COLO829 (cell line): ENCODE measurements around the gene SSRP1.
A peak's percentile ranks its signal among the peaks of the same experiment; 100 is the strongest.
"Not testable (repeated sequence)": the region's sequence is repeated elsewhere in the genome, so short reads cannot be mapped to it uniquely, and the experiment has no call there.

Experiments used
- DNase-seq: peaks from one replicate; pipeline ENCODE4 v3.0.0; 2012; ENCODE audit warnings: low spot score

Gene SSRP1

DNA sequence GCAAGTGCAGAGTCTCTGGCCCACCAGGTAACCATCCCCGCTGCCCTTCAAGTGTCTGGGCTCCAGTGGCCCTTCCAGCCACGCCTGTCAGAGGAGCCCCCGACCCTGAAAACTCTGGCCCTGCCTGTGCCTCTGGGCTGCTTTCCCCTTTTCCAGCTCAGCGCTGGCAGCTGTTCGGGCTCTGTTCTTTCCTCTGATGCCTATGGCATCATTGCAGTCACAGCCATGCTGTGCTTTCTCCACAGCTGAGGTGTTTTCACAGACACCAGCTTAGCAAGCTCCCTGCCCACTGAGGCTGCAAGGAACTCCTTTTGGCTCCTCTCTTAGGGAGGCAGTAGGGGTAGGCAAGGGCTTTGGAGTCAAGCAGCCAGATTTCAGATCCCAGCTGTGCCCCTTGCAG is 23.7 kb upstream of the SSRP1 start:
- no peak for DNase-seq

DNA sequence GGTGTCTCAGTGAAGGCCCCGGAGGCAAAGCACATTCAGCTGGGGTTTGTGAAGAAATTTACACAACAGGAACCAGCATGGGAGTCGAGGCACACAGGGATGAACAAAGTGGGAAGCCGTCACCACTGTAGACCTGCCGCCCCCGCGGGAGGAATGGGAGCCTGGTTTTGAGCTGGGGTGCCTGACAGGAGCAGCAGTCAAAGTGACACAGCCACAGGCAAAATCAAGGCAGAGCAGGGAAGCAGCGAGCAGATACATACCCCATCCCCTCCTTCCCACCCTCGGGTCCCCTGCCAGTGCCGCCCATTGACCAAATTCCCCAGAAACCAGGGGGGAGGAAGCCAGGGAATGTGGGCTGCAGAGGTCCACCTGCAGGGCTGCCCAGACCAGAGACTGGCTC is 23.3 kb upstream of the SSRP1 start:
- no peak for DNase-seq

DNA sequence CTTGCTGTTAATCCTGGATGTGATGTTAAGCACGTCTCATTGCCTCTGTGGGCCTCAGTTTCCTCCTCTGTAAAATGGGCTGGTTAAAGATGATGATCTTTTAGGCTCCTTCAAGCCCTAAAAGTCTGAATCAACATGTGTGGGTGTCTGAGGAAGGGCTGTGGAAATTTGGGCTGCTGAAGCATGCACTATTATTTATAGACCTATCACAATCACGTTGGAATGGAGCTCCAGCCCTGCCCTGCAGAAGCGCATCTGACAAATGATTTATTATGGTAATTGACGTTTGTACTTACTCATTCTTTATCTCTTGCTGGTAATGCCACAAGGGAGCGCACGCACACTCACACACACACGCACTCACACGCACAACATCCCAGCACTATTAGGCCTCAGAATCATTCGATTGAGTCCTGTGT is 22.9 kb upstream of the SSRP1 start:
- no peak for DNase-seq

DNA sequence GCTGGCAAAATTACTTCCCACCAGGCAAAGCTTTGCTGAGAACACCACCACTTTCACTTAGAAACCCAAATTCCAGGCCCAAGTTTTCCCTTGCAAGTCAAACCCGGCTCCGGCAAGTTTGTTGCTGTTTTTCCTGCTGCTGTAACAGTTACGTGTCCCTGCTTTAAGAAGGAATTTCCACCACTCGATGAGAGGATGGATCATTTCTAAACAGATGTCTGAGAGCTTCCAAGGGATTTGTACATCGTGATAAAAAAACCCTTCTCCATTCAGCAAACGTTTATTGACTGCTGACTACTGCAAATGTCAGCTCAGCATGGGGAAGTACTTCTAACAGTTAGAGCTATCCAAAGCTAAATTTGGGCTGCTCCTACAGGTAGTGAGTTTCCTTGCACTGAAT is 22.2 kb upstream of the SSRP1 start:
- no peak for DNase-seq

DNA sequence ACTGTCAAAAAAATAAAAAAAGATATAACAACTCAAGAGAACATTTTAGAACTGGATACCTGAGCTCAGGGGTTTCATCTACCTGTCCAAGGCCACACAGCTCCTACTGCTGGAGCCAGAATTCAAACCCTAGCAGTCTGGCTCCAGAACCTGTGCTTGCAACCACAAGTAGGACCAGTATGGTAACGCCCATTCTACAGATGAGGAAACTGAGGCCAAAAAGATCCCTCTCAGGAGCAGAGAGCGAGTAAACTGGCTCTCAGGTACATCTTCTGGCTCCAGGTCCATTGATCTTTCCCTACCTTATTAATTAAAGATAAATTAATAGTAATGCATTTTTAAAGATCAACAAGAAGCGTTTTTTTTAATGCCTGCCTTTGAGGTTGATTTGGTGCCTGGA is 21.6 kb upstream of the SSRP1 start:
- no peak for DNase-seq

DNA sequence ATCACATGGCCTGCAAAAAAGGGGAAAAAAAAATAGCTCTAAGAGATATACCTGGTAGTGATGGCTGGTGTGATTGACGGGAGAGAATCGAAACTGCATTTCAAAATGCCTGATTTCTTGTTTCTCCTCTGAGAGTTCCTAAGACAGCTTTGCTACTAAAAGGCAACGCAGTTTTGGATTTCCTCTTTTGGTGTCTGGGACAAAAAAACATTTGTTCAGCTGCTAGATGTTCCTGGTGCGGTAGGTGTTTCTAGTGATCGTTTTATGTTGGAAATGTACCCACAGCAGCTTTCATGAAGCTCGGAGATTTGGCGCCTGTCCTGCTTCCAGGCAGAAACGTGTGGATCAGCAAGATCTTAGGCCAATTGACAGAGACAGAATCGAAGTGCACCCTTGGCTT is 20.6 kb upstream of the SSRP1 start:
- DNase-seq: no peak

DNA sequence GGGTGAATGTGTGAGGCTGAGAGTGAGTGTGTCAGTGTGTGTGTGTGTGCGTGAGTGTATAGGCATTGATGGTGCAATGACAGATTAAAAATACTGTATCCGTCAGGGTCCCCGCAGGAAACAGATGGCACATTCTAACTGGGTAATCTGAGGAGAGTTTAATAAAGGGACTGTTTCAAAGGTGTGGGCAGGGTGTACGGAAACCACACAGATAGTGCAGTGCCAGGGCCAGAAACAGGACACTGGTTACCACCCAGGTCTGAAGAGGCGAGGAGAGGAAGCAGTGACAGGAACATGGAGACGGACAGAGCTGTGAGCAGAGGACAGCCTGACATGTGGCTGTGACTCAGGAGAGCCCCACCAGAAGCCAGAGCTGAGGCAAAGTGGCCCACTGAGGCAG is 19.0 kb upstream of the SSRP1 start:
- no peak for DNase-seq

DNA sequence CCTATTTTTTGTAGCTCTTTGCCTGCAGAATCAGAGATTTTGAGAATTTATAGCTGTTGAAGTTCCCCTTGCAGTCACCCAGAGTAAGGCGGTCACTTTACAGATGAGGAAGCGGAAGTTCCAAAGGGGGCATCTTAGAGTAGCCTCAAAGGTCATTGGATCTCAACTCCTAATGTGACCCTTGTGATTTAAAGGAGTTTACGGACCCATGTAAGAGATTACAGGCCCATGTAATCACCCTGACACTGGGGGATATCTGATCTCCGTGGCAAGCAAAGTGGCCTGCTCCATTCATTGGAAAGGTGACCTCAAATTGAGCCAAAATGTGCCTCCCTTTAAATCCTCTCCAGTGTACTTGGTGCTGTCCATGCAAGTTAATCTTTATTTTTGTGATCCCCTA is 18.2 kb upstream of the SSRP1 start:
- no peak for DNase-seq

DNA sequence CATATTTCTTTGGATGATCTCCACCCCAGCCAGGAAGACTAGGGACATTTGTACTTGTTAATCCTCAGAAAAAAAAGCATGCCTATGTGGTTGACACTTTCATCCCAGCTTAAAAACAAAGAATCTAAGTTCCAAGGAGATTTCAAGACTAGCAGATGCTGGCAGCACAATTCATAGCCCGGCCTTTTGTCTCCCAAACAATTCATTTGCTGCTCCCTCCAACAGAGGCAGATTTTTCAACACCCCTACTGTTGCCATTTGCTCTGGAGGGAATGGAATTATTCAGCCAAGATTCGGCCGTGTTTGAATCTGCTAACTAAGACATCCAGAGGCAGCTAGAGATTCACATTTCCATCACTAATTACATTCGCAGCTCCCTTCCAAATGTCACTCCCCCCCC is 17.8 kb upstream of the SSRP1 start:
- no peak for DNase-seq

DNA sequence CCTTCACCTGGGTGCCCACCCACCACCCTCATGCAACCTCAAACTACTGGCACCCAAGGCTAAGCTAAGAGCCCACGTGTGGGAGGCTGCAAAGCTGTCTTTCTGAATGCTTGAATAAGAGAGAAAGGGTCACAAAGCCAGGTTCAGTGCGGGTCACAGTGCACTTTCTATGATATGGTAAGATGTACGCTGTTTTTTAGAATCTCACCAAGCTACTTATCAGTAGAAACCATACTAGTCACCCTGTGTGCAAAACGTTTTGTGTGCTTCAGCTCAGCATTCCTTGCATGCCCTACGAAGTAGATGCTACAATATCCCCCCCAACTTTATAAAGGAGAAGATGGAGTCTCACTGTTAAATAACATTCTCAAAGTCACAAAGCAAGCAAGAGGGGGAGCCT is 17.3 kb upstream of the SSRP1 start:
- no peak for DNase-seq

DNA sequence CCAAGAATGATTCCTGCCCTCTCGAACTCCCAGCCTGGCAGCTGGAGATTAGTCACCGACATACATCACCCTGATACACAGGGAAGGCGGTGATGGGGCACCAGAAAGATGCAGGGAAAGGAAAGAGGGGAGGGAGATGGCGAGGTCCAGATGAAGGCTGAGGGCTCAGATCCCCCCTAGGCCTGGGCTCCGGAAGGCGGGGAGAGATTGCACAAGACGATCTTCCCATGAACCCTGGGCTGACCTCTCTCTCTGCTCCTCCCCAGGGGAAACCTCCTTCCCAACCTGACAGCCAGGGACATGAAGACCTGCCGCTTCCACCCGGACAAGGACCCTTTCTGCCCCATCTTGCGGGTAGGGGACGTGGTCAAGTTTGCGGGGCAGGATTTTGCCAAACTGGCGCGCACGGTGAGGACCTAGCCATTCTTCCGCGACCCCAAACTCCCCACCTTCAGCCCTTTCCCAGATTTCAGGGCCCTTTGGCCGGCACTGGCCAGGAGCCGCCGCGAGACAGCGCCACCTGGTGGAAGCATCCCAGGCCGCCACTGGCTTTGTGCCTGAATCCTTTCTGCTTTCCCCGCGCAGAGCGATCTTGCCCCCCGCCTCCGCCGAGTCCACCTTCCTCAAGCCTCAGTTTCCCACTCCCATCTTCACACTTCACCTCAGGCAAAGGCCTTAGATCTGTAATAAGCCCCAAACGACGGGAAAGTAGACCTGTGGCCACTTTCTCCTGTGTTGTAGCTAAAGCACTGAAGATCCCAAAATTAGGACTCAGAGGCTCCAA is 14.0 kb upstream of the SSRP1 start:
- DNase-seq: peak; percentile 60

DNA sequence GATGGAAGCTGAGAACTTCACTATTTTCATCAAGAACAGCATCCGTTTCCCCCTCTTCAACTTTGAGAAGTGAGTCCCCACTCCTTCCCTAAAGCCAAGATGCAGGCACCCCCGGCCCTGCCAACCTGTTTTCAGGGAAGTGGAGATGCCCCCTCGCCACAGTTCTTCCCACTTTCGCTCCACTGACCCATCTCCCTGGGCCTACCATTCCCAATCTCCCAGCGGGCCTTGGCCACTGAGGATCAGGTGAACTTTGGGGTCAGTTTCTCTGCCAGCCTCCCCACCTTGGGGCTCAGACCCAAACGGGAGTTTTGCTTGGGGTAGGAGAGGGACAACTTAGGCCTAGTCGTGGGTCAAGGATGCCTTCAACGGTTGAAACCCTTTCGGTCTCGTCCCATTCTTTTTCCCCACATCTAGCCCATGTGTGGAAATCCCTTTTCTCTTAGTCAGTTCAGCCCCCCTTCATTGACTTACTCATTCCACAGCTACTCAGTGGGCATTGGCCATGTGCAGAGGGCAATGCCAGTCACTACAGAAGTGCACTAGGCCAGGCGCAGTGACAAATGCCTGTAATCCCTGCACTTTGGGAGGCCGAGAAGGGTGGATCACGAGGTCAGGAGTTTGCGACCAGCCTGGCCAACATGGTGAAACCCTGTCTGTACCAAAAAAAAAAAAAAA is 13.1 kb upstream of the SSRP1 start:
- no peak for DNase-seq

DNA sequence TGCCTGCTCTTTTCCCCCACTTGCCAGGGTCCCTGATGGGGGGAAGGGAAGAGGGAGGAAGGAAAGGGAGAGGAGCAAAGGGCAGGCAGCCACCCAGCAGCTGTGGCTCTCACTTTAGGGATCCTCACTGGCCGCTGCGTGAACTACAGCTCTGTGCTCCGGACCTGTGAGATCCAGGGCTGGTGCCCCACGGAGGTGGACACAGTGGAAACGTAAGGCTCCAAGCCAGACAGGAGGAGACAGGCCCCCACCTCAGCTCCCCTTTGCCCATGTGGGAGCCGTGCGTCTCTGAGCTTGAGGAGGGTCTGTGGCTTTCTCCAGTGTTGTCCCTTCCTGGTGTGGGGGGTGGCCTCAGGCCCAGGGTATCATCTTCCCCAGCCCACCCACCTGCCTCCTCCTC is 12.4 kb upstream of the SSRP1 start:
- no peak for DNase-seq

DNA sequence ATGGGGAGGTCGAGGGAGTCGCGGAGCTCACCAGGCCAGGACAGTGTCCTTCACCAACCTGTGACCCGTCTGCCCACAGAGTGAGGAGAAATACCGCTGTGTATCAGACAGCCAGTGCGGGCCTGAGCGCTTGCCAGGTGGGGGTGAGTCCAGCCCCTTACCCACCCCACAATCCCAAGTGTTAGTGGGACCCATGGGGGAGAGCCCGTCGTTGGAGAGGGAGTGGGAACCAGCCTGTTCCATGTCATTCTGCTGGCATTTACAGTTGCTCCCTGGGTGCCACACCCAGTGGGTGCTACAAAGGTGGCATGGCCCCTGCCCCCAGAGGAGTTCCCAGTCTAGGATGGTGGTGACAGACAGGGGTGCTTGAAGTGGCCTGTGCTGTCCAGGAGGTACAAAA is 11.6 kb upstream of the SSRP1 start:
- DNase-seq: no peak

DNA sequence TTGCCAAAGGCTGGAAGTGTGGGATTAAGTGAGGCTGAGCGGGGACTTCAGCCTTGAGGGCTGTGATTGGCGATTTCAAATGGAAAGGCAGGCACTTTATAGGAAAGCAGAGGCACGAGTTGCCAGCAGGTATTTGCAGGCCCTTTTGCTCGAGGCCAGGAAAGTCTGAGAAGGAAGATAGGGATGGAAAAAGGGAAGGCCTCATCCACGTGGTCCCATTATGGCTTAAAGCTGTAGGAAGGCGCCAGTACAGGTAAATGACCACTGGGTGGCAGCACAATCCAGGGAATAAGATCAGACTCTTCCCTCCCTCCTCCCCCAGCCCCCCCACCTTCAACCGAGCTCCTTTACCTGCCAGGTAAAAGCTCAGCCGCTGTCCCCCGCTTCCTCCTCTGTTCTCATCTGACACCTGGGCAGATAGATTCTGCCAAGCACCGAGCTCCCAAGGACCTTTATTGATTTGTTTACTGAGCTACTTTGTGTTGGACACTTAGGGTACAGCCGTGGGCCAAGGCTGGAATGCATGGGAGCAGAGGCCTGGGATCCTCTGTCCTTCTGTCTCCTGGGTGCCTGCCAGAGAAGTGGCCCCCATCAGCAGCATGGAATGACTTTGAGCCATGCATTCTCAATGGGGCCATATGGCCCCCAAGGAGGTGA is 10.0 kb upstream of the SSRP1 start:
- peak; percentile 95 for DNase-seq

DNA sequence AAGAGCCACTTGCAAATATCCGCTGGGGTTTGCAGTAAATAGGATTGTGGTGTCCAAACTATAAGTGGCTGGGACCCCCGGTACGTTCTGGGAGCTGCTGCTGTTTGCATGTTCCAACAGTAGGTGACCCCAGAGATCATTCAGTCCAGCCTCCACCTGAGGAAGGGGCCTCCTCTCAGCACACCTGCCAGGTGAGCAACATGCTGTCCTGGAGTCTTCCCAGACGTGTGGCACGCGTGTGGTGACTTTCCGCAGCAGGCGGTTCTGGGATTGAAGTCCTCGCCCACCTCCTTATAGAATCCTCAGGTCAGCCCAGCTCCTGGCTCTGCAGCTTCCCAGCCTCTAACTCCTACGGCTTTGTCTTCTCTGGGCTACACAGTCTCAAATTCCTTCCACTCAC is 9.1 kb upstream of the SSRP1 start:
- DNase-seq: no peak

DNA sequence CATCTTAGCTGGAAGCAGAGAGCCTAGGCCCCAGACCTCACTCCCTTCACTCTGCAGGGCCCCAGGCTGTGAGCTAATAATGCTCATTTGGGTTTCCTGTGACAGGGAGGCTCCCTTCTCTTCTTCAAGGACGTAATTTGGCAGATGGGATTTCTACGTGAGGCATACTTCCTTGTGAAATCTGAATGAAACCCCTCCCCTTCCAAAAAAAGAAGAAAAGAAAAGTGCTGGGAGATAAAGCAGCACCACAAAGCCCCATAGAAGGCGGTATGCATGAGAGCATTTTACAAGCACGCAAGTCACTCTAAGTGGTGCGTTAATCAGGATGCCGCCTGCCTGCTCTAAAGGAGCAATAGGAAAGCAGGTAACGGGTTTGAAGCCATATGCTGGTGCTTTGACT is 8.1 kb upstream of the SSRP1 start:
- DNase-seq: no peak

DNA sequence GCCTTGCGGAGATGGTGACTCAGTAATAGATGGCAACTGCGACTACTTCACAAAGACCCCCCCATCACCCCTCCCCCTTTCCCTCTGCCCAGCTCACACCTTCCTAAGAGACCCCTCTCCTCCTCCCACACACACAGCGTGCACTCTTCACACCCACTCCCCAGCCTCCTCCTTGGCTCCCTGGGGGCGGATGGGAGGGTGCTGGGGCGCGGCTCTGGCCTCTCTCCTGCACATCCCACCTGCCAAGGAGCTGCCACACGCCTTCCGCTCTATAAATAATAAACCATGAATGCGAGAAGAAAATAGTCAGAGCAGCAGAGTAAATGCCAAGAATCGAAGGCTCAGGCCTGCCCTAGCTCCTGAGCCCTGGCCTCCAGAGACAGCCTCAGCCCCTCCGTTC is 7.0 kb upstream of the SSRP1 start:
- no peak for DNase-seq

DNA sequence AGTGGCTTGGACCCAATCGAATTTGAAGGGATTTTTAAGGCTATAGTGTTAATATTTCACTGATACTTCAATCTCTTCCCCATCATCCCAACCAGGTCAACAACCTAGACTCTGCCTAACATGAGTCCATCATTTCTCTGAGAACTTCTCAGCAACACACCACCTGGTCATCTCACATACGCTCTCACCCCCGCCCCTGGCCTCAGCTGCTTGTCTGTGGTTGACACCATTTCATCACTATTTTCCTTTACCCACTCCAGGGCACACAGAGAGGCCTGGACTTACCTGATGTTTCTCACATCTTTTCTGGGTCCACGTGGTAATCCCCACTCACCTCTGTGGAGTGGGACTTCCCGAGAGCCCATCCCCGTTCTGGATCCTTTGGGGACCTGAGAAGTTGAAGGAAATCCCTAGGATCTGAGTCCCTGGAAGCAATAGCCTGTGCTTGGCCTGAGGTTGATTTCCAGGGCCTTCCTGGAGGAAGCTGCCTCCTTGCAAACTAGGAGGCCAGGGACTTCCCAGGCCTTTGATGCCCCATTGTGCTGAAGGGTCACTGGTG is 5.6 kb upstream of the SSRP1 start:
- no peak for DNase-seq

DNA sequence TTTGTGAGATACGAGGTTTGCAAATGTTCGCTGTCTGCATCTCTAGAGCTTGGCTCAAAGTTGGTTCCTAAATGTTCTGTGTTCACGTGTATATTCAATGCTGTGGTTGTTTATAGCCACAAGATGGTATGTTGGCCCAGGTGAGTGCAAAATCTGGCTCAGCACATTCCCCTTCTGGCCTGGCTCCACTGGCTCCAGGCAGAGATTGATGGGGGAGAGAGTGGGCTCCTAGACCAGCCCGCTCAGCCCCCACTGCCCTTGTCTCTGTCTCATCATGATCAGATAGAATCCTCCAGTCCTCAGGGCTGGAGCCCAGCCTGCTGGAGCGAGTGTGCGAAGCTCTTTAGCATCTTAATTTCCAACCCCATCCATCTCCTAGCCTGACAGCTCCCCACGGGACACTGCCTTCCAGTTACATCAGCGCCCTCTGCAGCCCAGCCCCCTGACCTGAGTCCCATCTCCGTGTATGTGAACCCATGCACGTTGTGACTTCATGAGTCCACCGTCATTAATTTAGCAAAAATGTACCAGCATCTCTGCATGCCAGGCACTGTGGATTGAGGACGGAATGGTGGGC is 4.4 kb upstream of the SSRP1 start:
- DNase-seq: no peak

DNA sequence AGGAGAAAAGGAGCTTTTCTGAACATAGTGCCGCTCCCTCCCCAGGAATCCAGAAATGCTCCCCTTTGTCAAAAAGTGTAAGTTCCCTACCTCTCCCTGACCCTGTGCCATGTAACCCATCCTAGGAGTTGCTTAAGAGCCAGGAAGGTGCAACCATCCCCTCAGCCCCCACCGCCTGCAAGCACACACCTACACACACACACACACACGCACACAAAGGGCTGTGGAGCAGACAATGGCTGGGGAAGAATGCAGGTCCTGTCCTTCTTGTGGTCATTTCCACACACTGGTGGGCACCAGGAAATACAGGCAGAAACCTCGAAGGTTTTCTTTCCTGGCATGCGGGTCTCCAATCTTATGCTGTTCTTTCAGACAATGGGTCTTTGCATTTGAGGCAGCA is 3.6 kb upstream of the SSRP1 start:
- DNase-seq: peak; percentile 42

DNA sequence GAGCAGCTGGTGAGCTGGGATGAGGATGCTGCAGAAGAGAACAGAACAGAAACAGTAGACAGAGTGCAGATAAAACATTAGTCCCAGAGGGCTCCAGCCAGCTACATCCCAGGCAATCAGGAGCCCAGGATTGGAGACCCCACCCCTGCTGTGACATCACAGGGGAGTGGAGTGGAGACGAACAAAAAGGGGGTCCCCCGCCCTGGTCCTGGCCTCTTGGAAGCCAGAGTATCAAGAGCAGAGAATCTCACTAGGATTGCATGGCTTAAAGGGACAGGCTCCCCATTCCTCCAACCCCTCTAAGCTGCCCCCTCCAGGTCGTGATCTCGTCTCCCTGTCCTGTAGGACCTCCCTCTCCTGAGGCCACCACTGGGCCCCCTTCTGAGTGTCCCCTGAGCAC is 2.5 kb upstream of the SSRP1 start, which contains the start of gene P2RX3:
TSS of gene P2RX3 (plus strand) at position 211 of the 400 bp plus-strand sequence. CDS start 199 bp downstream, outside the sequence.
- no peak for DNase-seq

DNA sequence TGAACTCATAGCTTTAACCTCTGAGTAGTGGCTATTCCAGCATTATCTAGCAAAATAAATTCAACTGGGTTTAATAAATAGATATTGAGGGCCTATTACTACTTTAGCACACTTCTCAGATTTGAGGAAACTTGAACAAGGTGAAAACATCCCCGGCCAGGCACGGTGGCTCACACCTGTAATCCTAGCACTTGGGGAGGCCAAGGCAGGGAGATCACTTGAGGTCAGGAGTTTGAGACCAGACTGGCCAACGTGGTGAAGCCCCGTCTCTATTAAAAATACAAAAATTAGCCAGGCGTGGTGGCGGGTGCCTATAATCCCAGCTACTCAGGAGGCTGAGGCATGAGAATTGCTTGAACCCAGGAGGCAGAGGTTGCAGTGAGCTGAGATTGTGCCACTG is 1.2 kb upstream of the SSRP1 start:
- not testable (repeated sequence) for DNase-seq
